Stimulated activated naive CD8-positive, alpha-beta T cell treated with anti-CD3 and anti-CD28 coated beads, Interleukin-15, amount 100 ng/mL, for 72 hours (primary cell): ENCODE results near the gene RTP3.
A peak's percentile ranks its signal among the peaks of the same experiment; 100 is the strongest.

Experiments
- ATAC-seq: fragments of 150-1000 bp; cut with Tn5 transposase; 2 replicates; pipeline ENCODE4 v1.10.0; 2021; ENCODE audit warnings: mild to moderate bottlenecking, moderate library complexity
- DNase-seq, 2 donors: peaks; one replicate each; pipeline ENCODE4 v3.0.0; 2021 to 2022
- H3K27ac Mint-ChIP-seq, 2 donors: one replicate each; pipeline ENCODE4 v1.8.0; 2022; ENCODE audit warnings: mild to moderate bottlenecking in 2 of 2, mixed read lengths in 2 of 2, moderate library complexity in 2 of 2
- H3K27me3 Mint-ChIP-seq: one replicate; pipeline ENCODE4 v1.8.0; 2022; ENCODE audit warnings: mixed read lengths
- H3K4me1 Mint-ChIP-seq: one replicate; pipeline ENCODE4 v1.8.0; 2022; ENCODE audit warnings: mild to moderate bottlenecking, mixed read lengths
- H3K4me3 Mint-ChIP-seq, 2 donors: one replicate each; pipeline ENCODE4 v1.8.0; 2022; ENCODE audit warnings: mild to moderate bottlenecking in 2 of 2, mixed read lengths in 2 of 2, moderate library complexity in 1 of 2
- H3K9me3 Mint-ChIP-seq, 2 donors: one replicate each; pipeline ENCODE4 v1.8.0; 2022; ENCODE audit warnings: mixed read lengths in 2 of 2

The RTP3 gene

DNA sequence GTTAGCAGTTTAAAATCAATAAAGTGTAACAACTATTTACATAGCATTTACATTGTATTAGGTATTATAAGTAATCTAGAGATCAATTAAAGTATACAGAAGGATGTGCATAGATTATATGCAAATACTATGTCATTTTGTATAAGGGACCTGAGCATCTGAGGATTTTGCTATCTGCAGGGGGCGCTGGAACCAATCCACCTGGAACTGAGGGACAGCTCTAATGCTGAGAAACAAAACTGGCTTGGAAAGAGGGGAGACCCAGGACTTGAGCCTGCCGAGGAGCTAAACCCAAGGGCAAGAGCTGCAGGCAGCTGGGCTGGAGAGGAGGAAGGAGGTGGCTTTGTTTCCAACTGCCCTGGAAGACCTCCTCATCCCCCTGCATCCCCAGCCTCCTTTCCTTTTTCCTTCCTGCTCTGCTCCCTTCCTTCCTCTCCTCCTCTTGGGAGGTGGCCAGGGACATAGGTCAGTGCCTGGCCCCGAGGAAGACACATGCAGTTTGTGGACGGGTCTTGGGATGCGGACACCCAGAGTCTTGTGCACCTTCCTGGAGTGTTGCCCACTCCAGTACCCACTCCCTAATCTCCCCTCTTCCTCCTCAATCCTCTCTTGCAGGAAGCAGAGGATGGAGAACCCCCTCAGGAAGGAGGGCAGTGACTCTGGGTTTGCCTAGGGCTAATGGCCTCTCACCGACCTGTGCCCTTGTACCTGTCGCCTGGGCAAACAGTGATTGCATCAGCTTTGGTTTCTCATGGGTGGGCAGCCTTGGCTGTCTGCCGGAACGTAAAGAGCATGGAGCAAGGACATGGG is 825 bp upstream of the RTP3 start:
- Mint-ChIP-seq H3K4me3 (no peak overlapping the region), H3K9me3 (no peaks in the 10 kb centered on the region), H3K27me3 (no peaks in the 10 kb centered on the region), H3K27ac (peak overlapping the region in 1 of 2 donors; percentile 37), H3K4me1 (peaks cover 7% of the 10 kb centered on the region)
- ATAC-seq (no peak), DNase-seq (peak; percentile 19 to 25)

DNA sequence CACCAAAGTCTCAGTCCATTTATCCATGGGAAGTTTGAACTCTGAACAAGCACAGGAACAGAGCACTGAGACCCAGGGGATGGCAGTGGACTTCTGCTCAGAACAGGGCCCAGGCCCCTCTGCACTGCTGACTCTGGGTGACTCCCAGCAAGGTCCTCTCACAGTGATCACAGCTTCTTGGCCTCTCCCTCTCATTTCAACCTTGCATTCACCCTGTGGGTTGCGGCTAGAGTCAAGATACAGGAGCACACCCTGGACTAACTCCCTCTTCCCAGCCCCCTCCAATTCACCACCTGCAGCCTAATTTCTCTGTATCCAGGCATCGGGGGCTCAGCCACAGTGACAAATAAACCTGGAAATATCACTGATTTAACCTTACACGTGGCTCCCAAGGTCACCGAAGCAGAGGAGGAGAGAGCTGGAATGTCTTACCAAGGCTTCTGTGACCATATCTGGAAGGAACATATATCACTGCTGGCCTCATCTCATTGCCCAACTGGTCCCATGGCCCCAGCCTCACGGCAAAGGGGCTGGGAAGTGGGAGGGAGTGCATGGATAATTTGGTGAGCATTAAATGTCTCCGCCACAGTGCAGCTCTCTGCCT is 1.2 kb downstream of the RTP3 start:
- Mint-ChIP-seq H3K27me3 (no peaks in the 10 kb centered on the region), H3K4me1 (peaks cover 14% of the 10 kb centered on the region), H3K27ac (no peak overlapping the region), H3K4me3 (no peak overlapping the region), H3K9me3 (peaks cover 0 to 5% of the 10 kb centered on the region in 2 donors)
- DNase-seq: no peak
- ATAC-seq: no peak

DNA sequence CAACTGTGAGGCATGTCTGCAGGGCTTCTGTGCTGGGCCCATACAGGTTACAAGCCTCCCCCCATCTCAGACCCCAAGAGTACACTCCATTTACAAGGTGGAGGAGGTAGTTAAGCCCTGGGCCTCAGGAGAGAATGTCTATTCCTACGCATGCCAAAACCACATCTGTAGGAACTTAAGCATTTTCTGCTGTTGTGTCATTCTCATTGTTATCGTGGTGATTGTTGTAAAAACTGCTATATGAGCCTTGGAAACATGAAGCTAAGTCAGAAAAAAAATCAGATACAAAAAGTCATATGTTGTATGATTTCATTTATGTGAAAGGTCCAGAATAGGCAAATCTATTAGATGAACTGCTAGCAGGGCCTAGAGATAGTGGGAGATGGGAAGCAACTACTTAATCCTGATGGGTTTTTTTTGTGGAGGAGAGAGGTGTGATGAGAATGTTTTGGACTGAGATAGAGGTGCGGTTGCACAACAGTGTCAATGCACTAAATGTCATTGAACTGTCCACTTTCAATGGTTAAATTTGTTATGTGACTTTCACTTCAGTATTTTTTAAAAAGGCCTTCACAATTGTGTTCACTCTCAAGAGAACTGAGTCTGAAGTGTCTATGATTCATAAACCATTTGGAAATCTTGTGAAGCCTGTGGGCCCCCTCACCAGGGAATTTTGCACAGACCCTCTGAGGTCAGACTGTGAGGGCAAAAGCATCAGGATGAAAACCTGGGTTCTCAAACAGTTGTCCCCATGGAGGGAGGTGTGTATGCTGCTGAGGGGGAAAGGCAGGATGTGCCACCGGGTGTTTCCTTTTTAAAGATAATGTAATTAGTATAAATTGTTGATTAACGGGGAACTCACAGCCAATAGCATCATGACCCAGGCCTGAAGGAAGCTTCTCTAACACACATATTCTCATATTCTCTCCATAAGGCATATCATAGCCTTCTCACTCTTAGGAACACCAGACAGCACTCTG is 3.2 kb downstream of the RTP3 start:
- Mint-ChIP-seq H3K4me1 (peaks cover 32% of the 10 kb centered on the region), H3K9me3 (peaks cover 6 to 16% of the 10 kb centered on the region in 2 donors), H3K27me3 (no peaks in the 10 kb centered on the region), H3K27ac (peak overlapping the region in 1 of 2 donors; percentile 43), H3K4me3 (no peak overlapping the region)
- DNase-seq (no peak), ATAC-seq (no peak)

DNA sequence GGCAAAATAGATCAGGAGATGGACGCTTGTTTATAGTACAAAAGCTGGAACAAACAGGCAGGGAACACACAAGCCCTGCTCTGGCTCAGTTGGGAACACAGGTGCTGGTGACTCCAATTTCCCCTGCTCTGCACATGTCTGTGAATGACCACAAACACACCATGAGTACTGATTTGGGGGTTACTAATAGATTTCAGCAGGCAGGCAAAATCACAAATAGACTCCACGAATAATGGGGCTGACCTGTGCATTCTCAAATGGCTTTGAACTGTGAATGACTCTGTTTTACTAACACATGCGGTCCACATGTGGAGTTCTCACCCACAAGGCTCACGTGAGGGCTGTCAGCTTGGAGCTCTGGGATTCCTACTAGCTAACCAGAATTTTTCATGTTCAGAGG is 3.9 kb downstream of the RTP3 start:
- DNase-seq (no peak), ATAC-seq (no peak)
- no peak overlapping the region for H3K4me3 Mint-ChIP-seq
- H3K9me3 Mint-ChIP-seq: peaks cover 6 to 16% of the 10 kb centered on the region in 2 donors
- H3K4me1 Mint-ChIP-seq: peaks cover 32% of the 10 kb centered on the region
- no peak overlapping the region for H3K27ac Mint-ChIP-seq
- H3K27me3 Mint-ChIP-seq: no peaks in the 10 kb centered on the region

DNA sequence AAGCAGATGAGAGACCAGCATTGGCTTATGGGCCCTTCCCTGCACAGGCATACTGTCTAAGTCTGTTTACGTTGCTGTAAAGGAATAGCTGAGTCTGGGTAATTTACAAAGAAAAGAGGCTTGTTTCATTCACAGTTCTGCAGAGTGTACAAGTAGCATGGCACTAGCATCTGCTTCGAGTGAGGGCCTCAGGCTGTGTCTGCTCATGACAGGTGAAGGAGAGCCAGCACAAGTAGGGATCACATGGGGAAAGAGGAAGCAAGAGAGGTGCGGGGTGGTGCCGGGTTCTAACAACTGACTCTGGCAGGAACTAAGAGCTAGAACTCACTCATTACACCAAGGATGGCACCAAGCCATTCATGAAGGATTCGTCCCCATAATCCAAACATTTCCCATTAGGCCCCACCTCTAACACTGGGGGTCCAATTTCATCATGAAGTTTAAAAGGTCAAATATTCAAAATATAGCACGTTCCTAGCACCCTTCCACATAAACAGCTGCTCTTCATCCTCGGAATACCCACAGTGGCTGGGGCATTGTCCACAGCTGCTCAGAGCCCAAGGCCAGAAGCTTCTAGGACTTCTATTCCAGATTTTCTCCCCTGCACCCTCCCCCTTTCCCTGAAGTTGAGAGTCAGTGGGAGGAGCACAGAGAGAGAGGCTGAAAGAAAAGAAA is 5.6 kb downstream of the RTP3 start:
- no peak overlapping the region for H3K27ac Mint-ChIP-seq
- H3K4me3 Mint-ChIP-seq: no peak overlapping the region
- H3K27me3 Mint-ChIP-seq: no peaks in the 10 kb centered on the region
- ATAC-seq: no peak
- no peak for DNase-seq
- H3K4me1 Mint-ChIP-seq: peaks cover 32% of the 10 kb centered on the region
- peaks cover 6 to 16% of the 10 kb centered on the region in 2 donors for H3K9me3 Mint-ChIP-seq

DNA sequence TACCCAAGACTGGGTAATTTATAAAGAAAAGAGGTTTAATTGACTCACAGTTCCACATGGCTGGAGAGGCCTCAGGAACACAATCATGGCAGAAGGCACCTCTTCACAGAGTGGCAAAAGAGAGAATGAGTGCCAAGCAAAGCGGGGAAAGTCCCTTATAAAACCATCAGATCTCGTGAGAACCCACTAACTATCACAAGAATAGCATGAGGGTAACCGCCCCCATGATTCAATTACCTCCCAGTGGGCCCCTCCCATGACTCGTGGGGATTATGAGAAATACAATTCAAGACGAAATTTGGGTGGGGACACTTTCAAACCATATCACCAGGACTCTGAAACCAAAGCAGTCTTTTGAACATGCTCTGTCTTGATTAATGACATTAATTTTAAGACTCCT is 7.0 kb downstream of the RTP3 start:
- H3K9me3 Mint-ChIP-seq: peaks cover 6 to 16% of the 10 kb centered on the region in 2 donors
- ATAC-seq (peak; percentile 58), DNase-seq (peak; percentile 10 to 28)
- H3K4me3 Mint-ChIP-seq: no peak overlapping the region
- no peaks in the 10 kb centered on the region for H3K27me3 Mint-ChIP-seq
- H3K4me1 Mint-ChIP-seq: peaks cover 32% of the 10 kb centered on the region
- no peak overlapping the region for H3K27ac Mint-ChIP-seq

DNA sequence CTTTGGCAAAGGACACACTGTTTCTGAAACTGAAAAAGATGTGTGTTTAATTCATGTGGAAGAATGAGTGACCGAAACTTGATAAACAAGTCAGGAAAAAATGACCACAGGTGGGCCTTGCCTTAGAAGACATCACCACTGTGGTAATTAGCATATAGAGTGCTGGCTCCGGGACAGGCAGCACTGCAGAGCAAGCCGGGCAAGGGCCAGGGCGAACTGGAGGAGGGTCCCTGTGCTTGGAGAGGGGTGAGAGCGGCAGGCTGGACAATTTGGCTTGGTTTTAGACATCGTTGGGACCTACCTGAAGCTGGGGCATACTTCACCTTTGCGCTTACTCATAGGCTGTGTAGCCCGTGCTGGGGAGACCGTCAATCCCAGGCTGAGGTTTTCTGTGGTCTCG is 8.2 kb downstream of the RTP3 start:
- H3K27me3 Mint-ChIP-seq: no peaks in the 10 kb centered on the region
- peaks cover 27% of the 10 kb centered on the region for H3K4me1 Mint-ChIP-seq
- no peak for ATAC-seq
- no peak overlapping the region for H3K27ac Mint-ChIP-seq
- H3K4me3 Mint-ChIP-seq: no peak overlapping the region
- DNase-seq: no peak
- H3K9me3 Mint-ChIP-seq: peaks cover 6 to 16% of the 10 kb centered on the region in 2 donors

DNA sequence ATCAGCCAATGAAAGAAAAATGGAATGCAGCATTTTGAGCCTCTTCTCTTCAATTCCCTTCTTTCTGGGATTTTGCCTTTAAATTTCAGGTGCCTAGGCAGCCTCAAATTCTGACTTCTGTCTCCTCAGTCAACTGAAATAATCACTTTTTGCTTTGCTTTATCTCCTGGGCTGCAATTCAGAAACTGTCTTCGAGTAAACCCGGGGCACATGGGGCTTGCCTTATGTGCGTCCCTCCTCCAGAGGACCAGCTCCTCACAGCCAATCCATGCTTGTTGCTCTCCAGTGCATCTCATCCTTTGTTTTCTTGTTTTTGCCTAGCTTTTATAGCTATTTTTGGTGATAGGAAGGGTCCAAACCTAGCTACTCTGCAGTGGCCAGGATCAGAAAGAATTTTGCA is 8.8 kb downstream of the RTP3 start:
- H3K4me3 Mint-ChIP-seq: no peak overlapping the region
- peaks cover 25% of the 10 kb centered on the region for H3K4me1 Mint-ChIP-seq
- H3K27ac Mint-ChIP-seq: no peak overlapping the region
- no peak for DNase-seq
- H3K9me3 Mint-ChIP-seq: peaks cover 6 to 16% of the 10 kb centered on the region in 2 donors
- no peaks in the 10 kb centered on the region for H3K27me3 Mint-ChIP-seq
- no peak for ATAC-seq

DNA sequence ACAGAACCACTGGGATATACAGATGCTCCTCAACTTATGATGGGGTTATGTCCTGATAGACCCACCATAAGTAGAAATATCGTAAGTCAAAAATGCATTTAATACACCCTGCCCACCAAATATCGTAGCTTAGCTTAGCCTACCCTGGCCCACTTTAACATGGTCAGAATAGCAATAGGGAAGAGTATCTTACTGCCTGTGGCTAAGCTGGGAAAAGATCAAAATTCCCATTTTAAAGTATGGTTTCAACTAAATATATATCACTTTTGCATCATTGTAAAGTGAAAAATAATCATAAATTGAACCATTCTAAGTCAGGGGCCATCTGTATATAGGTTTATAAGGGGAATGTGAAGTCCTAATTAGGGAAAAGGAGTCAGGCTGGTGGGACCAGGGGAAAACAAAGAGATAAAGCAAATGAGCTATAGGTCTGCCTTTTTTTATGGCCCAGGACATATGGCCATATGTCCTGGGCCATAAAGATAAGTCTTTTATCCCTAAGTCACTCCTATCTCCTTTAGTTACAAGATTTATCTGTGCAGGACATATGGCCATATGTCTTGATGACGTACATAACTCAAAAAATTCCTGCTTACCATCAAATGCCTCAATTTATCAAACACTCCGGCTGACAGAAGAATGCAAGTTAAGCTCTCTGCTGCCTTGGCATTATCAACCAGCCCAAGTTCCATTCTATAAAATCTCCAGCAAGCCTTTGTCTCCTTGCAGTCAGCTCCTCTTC is 11.2 kb downstream of the RTP3 start:
- Mint-ChIP-seq H3K27me3 (no peaks in the 10 kb centered on the region), H3K27ac (no peak overlapping the region), H3K4me1 (peaks cover 18% of the 10 kb centered on the region), H3K9me3 (peaks cover 6 to 10% of the 10 kb centered on the region in 2 donors), H3K4me3 (no peak overlapping the region)
- no peak for ATAC-seq
- no peak for DNase-seq

DNA sequence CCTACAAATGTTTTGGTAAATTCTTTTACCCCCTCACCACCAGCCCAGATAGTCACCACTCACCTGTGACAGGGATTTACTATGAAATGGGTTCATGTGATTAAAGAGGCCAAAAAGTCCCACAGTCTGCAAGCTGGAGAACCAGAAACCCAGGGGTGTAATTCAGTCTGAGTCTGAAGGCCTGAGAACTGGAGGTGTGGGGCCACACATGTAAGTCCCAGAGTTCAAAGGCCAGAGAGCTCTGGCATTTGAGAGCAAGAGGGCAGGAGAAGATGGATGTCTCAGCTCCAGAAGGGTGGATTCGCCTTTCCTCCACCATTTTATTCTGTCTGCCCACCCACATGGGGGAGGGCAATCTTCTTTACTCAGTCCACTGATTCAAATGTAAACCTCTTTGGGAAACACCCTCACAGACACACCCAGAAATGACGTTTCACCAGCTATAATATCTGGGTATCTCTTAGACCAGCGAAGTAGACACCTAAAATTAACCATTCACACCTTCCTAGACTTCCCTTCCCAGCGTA is 11.9 kb downstream of the RTP3 start:
- Mint-ChIP-seq H3K27me3 (no peaks in the 10 kb centered on the region), H3K27ac (no peak overlapping the region), H3K9me3 (peaks cover 6 to 9% of the 10 kb centered on the region in 2 donors), H3K4me3 (no peak overlapping the region), H3K4me1 (peaks cover 11% of the 10 kb centered on the region)
- DNase-seq (no peak), ATAC-seq (no peak)

DNA sequence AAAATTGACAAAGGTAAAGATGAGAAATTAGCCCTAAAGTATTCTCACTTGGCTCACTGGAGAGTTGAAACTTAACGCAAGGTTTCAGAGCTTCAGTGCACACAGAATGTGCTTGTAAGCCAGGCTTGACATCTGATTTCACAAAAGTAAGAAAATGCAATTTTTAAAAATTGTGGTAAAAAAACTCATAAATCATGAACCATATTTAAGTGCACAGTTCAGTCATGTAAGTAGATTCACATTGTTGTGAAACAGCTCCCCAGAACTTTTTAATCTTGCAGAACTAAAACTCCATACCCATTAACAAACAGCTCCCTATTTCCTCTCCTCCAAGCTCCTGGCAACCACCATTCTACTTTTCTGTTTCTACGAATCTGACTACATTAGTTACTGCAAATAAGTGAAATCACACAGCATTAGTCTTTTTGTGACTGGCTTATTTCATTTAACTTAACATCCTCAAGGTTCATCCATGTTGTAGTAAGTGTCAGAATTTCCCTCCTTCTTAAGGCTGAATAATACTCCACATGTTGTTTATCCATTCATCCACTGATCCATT is 14.5 kb downstream of the RTP3 start:
- Mint-ChIP-seq H3K9me3 (no peaks in the 10 kb centered on the region), H3K4me3 (no peak overlapping the region), H3K4me1 (peaks cover 5% of the 10 kb centered on the region), H3K27ac (peak overlapping the region in 1 of 2 donors; percentile 19), H3K27me3 (no peaks in the 10 kb centered on the region)
- DNase-seq (no peak), ATAC-seq (no peak)

DNA sequence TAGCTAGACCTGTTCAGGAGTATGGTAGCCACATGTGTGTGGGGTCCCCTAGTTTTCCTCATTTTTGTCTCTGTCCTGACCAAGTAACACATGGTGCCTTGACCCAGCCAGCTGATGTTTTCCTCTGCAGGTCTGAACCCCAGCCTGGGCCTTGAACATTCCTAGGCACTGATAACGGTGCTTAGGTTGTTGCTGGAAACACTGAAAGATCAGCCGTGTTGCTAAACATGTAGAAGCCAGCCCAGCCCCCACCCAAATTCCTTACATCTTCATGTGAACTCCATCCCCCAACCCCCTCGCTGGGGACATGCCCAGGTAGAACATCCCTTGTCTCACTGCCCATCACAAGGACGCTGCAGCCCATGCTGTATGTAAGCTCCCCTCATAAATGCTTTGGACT is 18.7 kb downstream of the RTP3 start:
- peaks cover 5% of the 10 kb centered on the region for H3K4me1 Mint-ChIP-seq
- H3K4me3 Mint-ChIP-seq: no peak overlapping the region
- no peak for DNase-seq
- no peaks in the 10 kb centered on the region for H3K27me3 Mint-ChIP-seq
- ATAC-seq: no peak
- no peaks in the 10 kb centered on the region for H3K9me3 Mint-ChIP-seq
- H3K27ac Mint-ChIP-seq: no peak overlapping the region

DNA sequence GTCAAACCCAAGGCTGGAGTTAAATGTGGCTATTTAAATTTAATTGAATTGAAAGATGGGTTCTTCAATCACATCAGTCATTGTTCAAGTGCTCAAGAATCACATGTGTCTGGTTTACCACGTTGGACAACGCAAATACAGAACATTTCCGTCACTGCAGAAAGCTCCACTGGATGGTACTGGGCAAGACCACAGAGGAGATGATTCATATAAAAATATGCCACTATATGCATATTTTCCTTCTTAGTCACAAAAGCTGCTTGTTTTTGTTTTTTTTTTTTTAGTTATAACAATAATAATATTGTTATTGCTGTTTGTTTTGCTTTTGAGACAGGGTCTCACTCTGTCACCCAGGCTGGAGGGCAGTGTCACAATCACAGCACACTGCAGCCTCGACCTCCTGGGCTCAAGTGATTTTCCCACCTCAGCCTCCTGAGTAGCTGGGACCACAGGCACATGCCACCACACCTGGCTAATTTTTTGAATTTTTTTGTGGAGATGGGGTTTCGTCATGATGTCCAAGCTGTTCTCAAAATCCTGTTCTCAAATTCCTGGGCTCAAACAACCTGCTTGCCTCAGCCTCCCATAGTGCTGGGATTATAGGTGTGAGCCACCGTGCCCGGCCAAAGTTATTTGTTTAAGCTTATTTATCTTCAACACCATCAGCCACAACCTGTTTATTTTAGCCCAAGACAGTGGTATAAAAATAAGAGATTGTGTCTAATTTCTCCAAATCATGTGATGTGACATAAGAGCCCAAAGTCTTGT is 19.4 kb downstream of the RTP3 start:
- Mint-ChIP-seq H3K4me3 (no peak overlapping the region), H3K27ac (no peak overlapping the region), H3K27me3 (no peaks in the 10 kb centered on the region), H3K4me1 (peaks cover 5% of the 10 kb centered on the region), H3K9me3 (no peaks in the 10 kb centered on the region)
- ATAC-seq (peak; percentile 69), DNase-seq (no peak)

DNA sequence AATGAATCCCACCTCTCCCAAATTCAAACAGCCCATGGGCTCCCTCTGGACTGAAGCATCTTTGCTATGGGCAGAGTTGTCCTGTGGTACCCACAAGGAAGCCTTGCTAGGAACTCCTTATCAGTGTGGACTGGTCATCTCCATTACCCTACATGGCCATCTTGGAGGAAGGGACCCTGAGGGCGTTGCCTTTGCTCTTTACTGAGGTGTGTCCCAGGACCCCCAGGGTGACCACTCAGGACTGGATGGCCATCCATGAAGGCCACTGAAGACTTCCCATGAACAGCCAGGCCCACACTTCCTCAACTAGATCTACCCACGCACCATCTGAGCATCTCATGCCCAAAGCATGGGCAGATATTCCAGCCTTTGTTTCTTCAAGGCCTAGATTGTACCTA is 20.0 kb downstream of the RTP3 start:
- H3K27ac Mint-ChIP-seq: peak overlapping the region in 1 of 2 donors; percentile 19
- ATAC-seq (no peak), DNase-seq (no peak)
- H3K9me3 Mint-ChIP-seq: no peaks in the 10 kb centered on the region
- H3K27me3 Mint-ChIP-seq: no peaks in the 10 kb centered on the region
- H3K4me1 Mint-ChIP-seq: peaks cover 5% of the 10 kb centered on the region
- H3K4me3 Mint-ChIP-seq: no peak overlapping the region
